IPS-18a (cell line): Measurements from ENCODE around the gene MFF.

Experiments used
- H3K27ac ChIP-seq: one replicate; pipeline ENCODE4 v1.5.1; 2013; ENCODE audit warnings: low read length
- H3K27me3 ChIP-seq: one replicate; pipeline ENCODE4 v1.6.1; 2013; ENCODE audit warnings: mild to moderate bottlenecking, low read length; ENCODE audit not compliant: control insufficient read depth, insufficient read depth
- H3K36me3 ChIP-seq: one replicate; pipeline ENCODE4 v1.6.1; 2013; ENCODE audit warnings: low read depth, low read length; ENCODE audit not compliant: control insufficient read depth
- H3K4me1 ChIP-seq: one replicate; pipeline ENCODE4 v1.6.1; 2013; ENCODE audit warnings: low read depth, low read length; ENCODE audit not compliant: control insufficient read depth
- H3K4me3 ChIP-seq: one replicate; pipeline ENCODE4 v1.5.1; 2013; ENCODE audit warnings: low read length
- H3K9ac ChIP-seq: one replicate; pipeline ENCODE4 v1.6.1; 2013; ENCODE audit warnings: mild to moderate bottlenecking, low read length, moderate library complexity
- H3K9me3 ChIP-seq: one replicate; pipeline ENCODE4 v1.6.1; 2013; ENCODE audit warnings: low read depth, low read length; ENCODE audit not compliant: control insufficient read depth

The MFF gene

GRCh38 chr2:227398684-227399670, 73.9 kb downstream of the MFF start:
- Histone ChIP-seq H3K4me3 (no peak overlapping the region), H3K27ac (no peak overlapping the region), H3K9ac (no peak overlapping the region), H3K36me3 (no peaks in the 10 kb centered on the region), H3K4me1 (peaks cover 3% of the 10 kb centered on the region), H3K9me3 (no peaks in the 10 kb centered on the region), H3K27me3 (no peaks in the 10 kb centered on the region)

- H3K27ac ChIP-seq, result no peak overlapping the region
- no peaks in the 10 kb centered on the region for H3K36me3 ChIP-seq
- H3K9ac ChIP-seq, result no peak overlapping the region
- peaks cover 4% of the 10 kb centered on the region for H3K4me1 ChIP-seq
- no peaks in the 10 kb centered on the region for H3K9me3 ChIP-seq
- no peak overlapping the region for H3K4me3 ChIP-seq
- H3K27me3 ChIP-seq, result no peaks in the 10 kb centered on the region
These were observed 76.5 kb downstream of the MFF start for GRCh38 chr2:227401550-227401949.

- H3K4me3 ChIP-seq, result no peak overlapping the region
- no peaks in the 10 kb centered on the region for H3K27me3 ChIP-seq
- peaks cover 5% of the 10 kb centered on the region for H3K4me1 ChIP-seq
- H3K9me3 ChIP-seq, result no peaks in the 10 kb centered on the region
- H3K36me3 ChIP-seq, result no peaks in the 10 kb centered on the region
- H3K9ac ChIP-seq, result no peak overlapping the region
- H3K27ac ChIP-seq, result no peak overlapping the region
These were observed 77.3 kb downstream of the MFF start for GRCh38 chr2:227402321-227402720.

- Histone ChIP-seq H3K4me3 (no peak overlapping the region), H3K4me1 (peaks cover 5% of the 10 kb centered on the region), H3K9me3 (no peaks in the 10 kb centered on the region), H3K9ac (no peak overlapping the region), H3K27me3 (no peaks in the 10 kb centered on the region), H3K27ac (no peak overlapping the region), H3K36me3 (no peaks in the 10 kb centered on the region)
These were observed 77.9 kb downstream of the MFF start for GRCh38 chr2:227402959-227403358.

GRCh38 chr2:227404585-227405271, 79.7 kb downstream of the MFF start:
- Histone ChIP-seq H3K9me3 (no peaks in the 10 kb centered on the region), H3K27me3 (no peaks in the 10 kb centered on the region), H3K9ac (no peak overlapping the region), H3K36me3 (no peaks in the 10 kb centered on the region), H3K4me3 (no peak overlapping the region), H3K4me1 (peaks cover 5% of the 10 kb centered on the region), H3K27ac (no peak overlapping the region)

- Histone ChIP-seq H3K27me3 (no peaks in the 10 kb centered on the region), H3K4me3 (no peak overlapping the region), H3K9ac (no peak overlapping the region), H3K9me3 (no peaks in the 10 kb centered on the region), H3K27ac (no peak overlapping the region), H3K4me1 (peaks cover 5% of the 10 kb centered on the region), H3K36me3 (no peaks in the 10 kb centered on the region)
These were observed 81.4 kb downstream of the MFF start for GRCh38 chr2:227406177-227407031.
